OCI-LY7 (cell line): ENCODE measurements around the gene RAB8A. TPM values are rescaled to one million over a fixed set of nuclear protein-coding genes. Genes with fewer than 3 reads are reported as not detected.

Experiments
- BruUV-seq: library from RNA; stranded (reverse); fragments of 400-500 nt; replicated peaks from 2 replicates; lab custom pipeline; 2021; lab: Mats Ljungman, UMichigan
- CTCF ChIA-PET: fragments of 300-600 bp; sonication (Branson Sonifier 250); formaldehyde crosslinking; loops from one replicate; lab custom pipeline; 2022; ENCODE audit warnings: antibody characterized with exemption; ENCODE audit not compliant: unreplicated experiment; lab: Charles Lee
- POLR2A ChIA-PET: fragments of 300-600 bp; sonication (Branson Sonifier 250); formaldehyde crosslinking; loops from one replicate; lab custom pipeline; 2022; ENCODE audit warnings: antibody characterized with exemption; lab: Charles Lee
- DNase-seq: peaks from one replicate; pipeline ENCODE4 v3.0.0-alpha.2; 2015; ENCODE audit warnings: low spot score
- H2AFZ ChIP-seq: fragments of 200-600 bp; sonication (generic), shearing (Covaris generic); 2 replicates; pipeline ENCODE4 v1.6.1; 2014; ENCODE audit warnings: mild to moderate bottlenecking, antibody characterized with exemption, low read length, moderate library complexity
- H3K27ac ChIP-seq: fragments of 200-600 bp; sonication (generic); 2 replicates; pipeline ENCODE4 v1.5.1; 2014; ENCODE audit warnings: mixed run types, low read depth, mild to moderate bottlenecking, moderate library complexity, low read length, inconsistent platforms; ENCODE audit not compliant: poor library complexity, severe bottlenecking
- H3K36me3 ChIP-seq: fragments of 200-600 bp; sonication (generic); 2 replicates; pipeline ENCODE4 v1.6.1; 2014; ENCODE audit warnings: mild to moderate bottlenecking, antibody characterized with exemption, low read length, moderate library complexity, mixed read lengths; ENCODE audit not compliant: insufficient read depth
- H3K4me1 ChIP-seq: fragments of 200-600 bp; sonication (generic); 2 replicates; pipeline ENCODE4 v1.5.1; 2014; ENCODE audit warnings: mild to moderate bottlenecking, low read length; ENCODE audit not compliant: insufficient read depth, poor library complexity, severe bottlenecking
- H3K4me2 ChIP-seq: fragments of 200-600 bp; sonication (generic); 2 replicates; pipeline ENCODE4 v1.6.1; 2014; ENCODE audit warnings: mild to moderate bottlenecking, low read length
- H3K4me3 ChIP-seq: fragments of 200-600 bp; sonication (generic); 2 replicates; pipeline ENCODE4 v1.5.1; 2014; ENCODE audit warnings: mild to moderate bottlenecking, low read depth, low read length; ENCODE audit not compliant: poor library complexity, severe bottlenecking
- H3K79me2 ChIP-seq: fragments of 200-600 bp; sonication (generic); 2 replicates; pipeline ENCODE4 v1.6.1; 2016; ENCODE audit warnings: low read depth, mild to moderate bottlenecking, low read length, moderate library complexity, mixed read lengths; ENCODE audit not compliant: insufficient read depth
- H3K9me2 ChIP-seq: fragments of 200-600 bp; sonication (generic); 2 replicates; pipeline ENCODE4 v1.6.1; 2016; ENCODE audit warnings: mild to moderate bottlenecking, low read length, mixed read lengths; ENCODE audit not compliant: insufficient read depth
- H3K9me3 ChIP-seq: fragments of 200-600 bp; sonication (generic); 2 replicates; pipeline ENCODE4 v1.6.1; 2014; ENCODE audit warnings: mild to moderate bottlenecking, mixed run types, low read length, mixed read lengths
- H4K20me1 ChIP-seq: fragments of 200-600 bp; sonication (generic); 2 replicates; pipeline ENCODE4 v1.6.1; 2014; ENCODE audit warnings: mild to moderate bottlenecking, antibody characterized with exemption, low read length, moderate library complexity, mixed read lengths; ENCODE audit not compliant: insufficient read depth
- EZH2phosphoT487 ChIP-seq: fragments of 200-600 bp; sonication (generic); IDR thresholded peaks from 2 replicates; pipeline ENCODE4 v1.6.1; 2018; ENCODE audit warnings: low read depth, borderline replicate concordance, mild to moderate bottlenecking, mixed run types, antibody characterized with exemption, low read length, moderate library complexity, mixed read lengths
- intact Hi-C: fragments of 100-400 bp; cut with micrococcal nuclease; formaldehyde crosslinking; loops from one replicate; pipeline ENCODE4 v1.10.0; 2022; ENCODE audit not compliant: unreplicated experiment
- total RNA-seq, 2 experiments: library from RNA; depleted of rRNA in 1 of 2; stranded (reverse); fragments of >200 nt in 1 of 2; shearing (Covaris generic) in 1 of 2; gene quantifications; 2 replicates each; pipeline ENCODE4 v1.2.3, GENCODE V29; 2014 to 2022
- TF ChIP-seq, protein P1 (sequence below): fragments of 200-600 bp; sonication (generic); conservative IDR thresholded peaks from 2 replicates; pipeline ENCODE4 v1.5.1; 2014; ENCODE audit warnings: mild to moderate bottlenecking, antibody characterized with exemption, low read length, moderate library complexity, mixed read lengths

The RAB8A gene
- total RNA-seq, 2 experiments from 2014 or later: 64.9 to 124 TPM

- peak; percentile 72 for DNase-seq
- Histone ChIP-seq H3K4me2 (no peak overlapping the region), H3K9me2 (no peaks in the 10 kb centered on the region), H3K4me3 (no peak overlapping the region), H3K27ac (no peak overlapping the region), H3K9me3 (peaks cover 3% of the 10 kb centered on the region; the same call in 1 of the 2 replicates), H2AFZ (no peak overlapping the region), H3K4me1 (peaks cover 23% of the 10 kb centered on the region), H3K79me2 (no peaks in the 10 kb centered on the region), H4K20me1 (no peaks in the 10 kb centered on the region), H3K36me3 (no peaks in the 10 kb centered on the region)
- POLR2A ChIA-PET: interaction anchor here (0.5 to 1.0 kb wide), 2 partner anchors 109 to 605 kb away, joined by 3 read pairs; no protein-coding TSS in a partner anchor
- intact Hi-C loops: loop anchor here (1.0 kb wide), 1 partner anchor 116 kb away; no protein-coding TSS in a partner anchor
- TF ChIP-seq EZH2phosphoT487: no peak
- TF ChIP-seq, protein P1, sequence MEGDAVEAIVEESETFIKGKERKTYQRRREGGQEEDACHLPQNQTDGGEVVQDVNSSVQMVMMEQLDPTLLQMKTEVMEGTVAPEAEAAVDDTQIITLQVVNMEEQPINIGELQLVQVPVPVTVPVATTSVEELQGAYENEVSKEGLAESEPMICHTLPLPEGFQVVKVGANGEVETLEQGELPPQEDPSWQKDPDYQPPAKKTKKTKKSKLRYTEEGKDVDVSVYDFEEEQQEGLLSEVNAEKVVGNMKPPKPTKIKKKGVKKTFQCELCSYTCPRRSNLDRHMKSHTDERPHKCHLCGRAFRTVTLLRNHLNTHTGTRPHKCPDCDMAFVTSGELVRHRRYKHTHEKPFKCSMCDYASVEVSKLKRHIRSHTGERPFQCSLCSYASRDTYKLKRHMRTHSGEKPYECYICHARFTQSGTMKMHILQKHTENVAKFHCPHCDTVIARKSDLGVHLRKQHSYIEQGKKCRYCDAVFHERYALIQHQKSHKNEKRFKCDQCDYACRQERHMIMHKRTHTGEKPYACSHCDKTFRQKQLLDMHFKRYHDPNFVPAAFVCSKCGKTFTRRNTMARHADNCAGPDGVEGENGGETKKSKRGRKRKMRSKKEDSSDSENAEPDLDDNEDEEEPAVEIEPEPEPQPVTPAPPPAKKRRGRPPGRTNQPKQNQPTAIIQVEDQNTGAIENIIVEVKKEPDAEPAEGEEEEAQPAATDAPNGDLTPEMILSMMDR: peak; percentile 81
- CTCF ChIA-PET: interaction anchor here (0.5 kb wide), 1 partner anchor 122 kb away, joined by 3 read pairs; no protein-coding TSS in a partner anchor
- BruUV-seq: no TSS peak
These were observed 45.0 kb upstream of the RAB8A start for GRCh38 chr19:16066611-16067104.

GRCh38 chr19:16067205-16067938 is 44.3 kb upstream of the RAB8A start:
- Histone ChIP-seq H3K4me2 (no peak overlapping the region), H3K79me2 (no peaks in the 10 kb centered on the region), H2AFZ (no peak overlapping the region), H3K4me3 (no peak overlapping the region), H3K27ac (no peak overlapping the region), H3K9me2 (no peaks in the 10 kb centered on the region), H3K4me1 (peaks cover 23% of the 10 kb centered on the region), H3K36me3 (no peaks in the 10 kb centered on the region), H3K9me3 (peaks cover 3% of the 10 kb centered on the region; the same call in 1 of the 2 replicates), H4K20me1 (no peaks in the 10 kb centered on the region)
- ChIA-PET POLR2A (interaction anchor here (0.5 kb wide), 1 partner anchor 605 kb away, joined by 3 read pairs; no protein-coding TSS in a partner anchor), CTCF (no interaction called here)
- intact Hi-C loops: no loop called here
- TF ChIP-seq EZH2phosphoT487: no peak
- TF ChIP-seq, protein P1: no peak
- no TSS peak for BruUV-seq
- DNase-seq: no peak
